ENCODE measurements around the gene GOLGA6C.
"Not testable (repeated sequence)": the region's sequence is repeated elsewhere in the genome, so short reads cannot be mapped to it uniquely, and the experiment has no call there.

The GOLGA6C gene

DNA sequence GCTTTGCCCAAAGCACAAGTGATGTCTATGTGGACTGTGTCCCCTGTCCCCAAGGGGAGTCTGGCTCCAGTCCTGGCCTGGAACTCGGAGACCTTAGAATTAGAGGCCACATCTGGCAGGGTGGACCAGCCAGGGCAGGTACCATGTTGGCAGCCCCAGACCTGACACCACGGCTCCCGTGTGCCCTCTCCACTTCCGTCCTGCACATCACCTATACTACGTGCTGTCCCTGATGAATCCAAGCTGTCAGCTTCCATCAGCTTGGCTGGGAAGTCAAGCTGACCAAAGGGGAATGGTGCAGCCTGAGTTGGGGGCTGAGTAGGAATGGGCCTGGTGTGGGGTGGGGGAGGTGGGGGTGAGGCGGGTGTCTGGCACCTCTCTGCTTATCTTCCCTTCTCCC lies 41.1 kb upstream of the GOLGA6C start:
- Mint-ChIP-seq H3K4me3 (no peak overlapping the region), H3K4me1 (peaks cover 10% of the 10 kb centered on the region), H3K27me3 (no peaks in the 10 kb centered on the region), H3K9me3 (no peaks in the 10 kb centered on the region), H3K27ac (ENCODE audit: low read depth) (no peak overlapping the region), H3K36me3 (ENCODE audit: insufficient read depth) (peaks cover 4% of the 10 kb centered on the region)
- no peak for ATAC-seq (replicated peaks; ENCODE audit: extremely low read depth, poor library complexity, severe bottlenecking)
- DNase-seq (ENCODE audit: low spot score in 2 of 2), result no peak

DNA sequence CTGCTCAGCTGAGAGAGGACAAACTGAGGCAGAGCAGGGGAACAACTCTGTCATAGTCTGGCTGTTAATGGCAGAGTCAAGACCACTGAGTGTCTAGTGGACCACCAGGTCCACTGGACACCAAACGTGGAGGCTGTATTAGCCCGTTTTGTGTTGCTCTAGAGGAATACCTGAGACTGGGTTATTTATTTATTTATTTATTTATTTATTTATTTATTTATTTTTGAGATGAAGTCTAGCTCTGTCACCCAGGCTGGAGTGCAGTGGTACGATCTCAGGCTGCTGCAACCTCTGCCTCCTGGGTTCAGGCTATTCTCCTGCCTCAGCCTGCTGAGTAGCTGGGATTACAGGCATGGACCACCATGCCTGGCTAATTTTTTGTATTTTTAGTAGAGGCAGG lies 40.6 kb upstream of the GOLGA6C start:
- ATAC-seq (replicated peaks; ENCODE audit: extremely low read depth, poor library complexity, severe bottlenecking); DNase-seq (ENCODE audit: low spot score in 2 of 2); H3K27ac Mint-ChIP-seq (ENCODE audit: low read depth); H3K9me3 Mint-ChIP-seq; H3K4me3 Mint-ChIP-seq; H3K36me3 Mint-ChIP-seq (ENCODE audit: insufficient read depth); H3K27me3 Mint-ChIP-seq; H3K4me1 Mint-ChIP-seq: not testable (repeated sequence)

DNA sequence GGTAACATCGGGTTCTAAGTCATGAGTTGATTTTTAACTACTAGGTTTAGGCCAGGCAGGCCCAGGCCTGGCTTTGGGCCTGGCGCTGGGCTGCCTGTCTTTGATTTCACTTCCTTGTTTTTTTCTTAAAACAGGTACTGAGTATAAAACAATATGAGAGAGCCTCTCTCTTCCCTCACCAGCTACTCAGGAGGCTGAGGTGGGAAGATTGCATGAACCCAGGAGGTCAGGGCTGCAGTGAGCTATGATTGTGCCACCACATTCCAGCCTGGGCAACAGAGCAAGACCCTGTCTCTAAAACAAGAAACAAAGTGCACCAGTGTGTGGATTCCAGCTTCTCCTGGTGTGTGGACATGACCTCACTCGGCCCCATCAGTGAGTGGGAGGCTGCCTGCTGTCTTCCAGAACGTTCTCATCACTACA lies 38.6 kb upstream of the GOLGA6C start:
- not testable (repeated sequence) for H3K36me3 Mint-ChIP-seq (ENCODE audit: insufficient read depth); H3K4me3 Mint-ChIP-seq; H3K27me3 Mint-ChIP-seq; DNase-seq (ENCODE audit: low spot score in 2 of 2); ATAC-seq (replicated peaks; ENCODE audit: extremely low read depth, poor library complexity, severe bottlenecking); H3K9me3 Mint-ChIP-seq; H3K27ac Mint-ChIP-seq (ENCODE audit: low read depth); H3K4me1 Mint-ChIP-seq

DNA sequence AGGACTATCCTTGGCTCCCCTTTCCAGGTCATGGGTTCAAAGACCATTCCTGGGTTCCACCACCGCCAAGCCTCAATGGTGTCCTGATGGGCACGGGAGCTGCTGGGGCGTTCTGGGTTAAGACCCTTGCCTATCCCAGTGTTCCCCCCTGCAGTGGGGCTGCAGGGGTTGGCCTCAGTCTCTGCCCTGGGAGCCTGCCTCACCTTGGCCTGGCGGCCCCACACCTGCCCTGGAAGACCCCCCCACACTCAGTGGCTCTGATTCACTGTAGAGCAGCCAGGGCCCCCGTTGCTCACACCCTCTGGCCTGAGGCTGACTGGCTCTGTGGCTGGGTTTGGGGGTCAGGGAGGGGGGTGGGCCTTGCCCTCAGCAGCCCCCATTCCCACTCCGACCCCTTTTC lies 34.4 kb upstream of the GOLGA6C start:
- H3K27me3 Mint-ChIP-seq, result peaks cover 33% of the 10 kb centered on the region
- ATAC-seq (replicated peaks; ENCODE audit: extremely low read depth, poor library complexity, severe bottlenecking), result no peak
- H3K4me3 Mint-ChIP-seq, result no peak overlapping the region
- no peaks in the 10 kb centered on the region for H3K9me3 Mint-ChIP-seq
- no peaks in the 10 kb centered on the region for H3K4me1 Mint-ChIP-seq
- no peak overlapping the region for H3K27ac Mint-ChIP-seq (ENCODE audit: low read depth)
- peaks cover 2% of the 10 kb centered on the region for H3K36me3 Mint-ChIP-seq (ENCODE audit: insufficient read depth)
- DNase-seq (ENCODE audit: low spot score in 2 of 2), result no peak

DNA sequence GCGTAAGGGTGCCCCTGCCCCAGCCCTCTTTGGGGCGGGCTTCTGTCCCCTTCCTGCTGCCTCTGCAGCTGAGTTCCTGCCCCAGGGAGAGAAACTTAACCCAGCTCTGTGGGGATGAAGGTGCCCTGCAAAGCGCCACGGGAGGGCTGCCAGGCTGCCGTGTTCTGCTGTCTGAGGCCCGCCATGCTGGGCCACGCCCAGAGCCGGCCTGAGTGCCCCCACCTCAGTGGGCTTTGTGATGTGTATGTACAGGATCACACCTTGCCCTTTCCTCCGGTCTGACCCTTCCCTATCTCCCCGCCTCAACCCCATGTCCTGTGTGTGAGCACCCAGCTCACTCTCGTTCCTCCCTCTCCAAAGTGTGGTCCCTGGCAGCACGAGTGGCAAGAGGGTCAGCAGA lies 33.9 kb upstream of the GOLGA6C start:
- DNase-seq (ENCODE audit: low spot score in 2 of 2) (no peak), ATAC-seq (replicated peaks; ENCODE audit: extremely low read depth, poor library complexity, severe bottlenecking) (no peak)
- H3K36me3 Mint-ChIP-seq (ENCODE audit: insufficient read depth), result peaks cover 2% of the 10 kb centered on the region
- H3K27me3 Mint-ChIP-seq, result peaks cover 34% of the 10 kb centered on the region
- no peak overlapping the region for H3K4me3 Mint-ChIP-seq
- no peak overlapping the region for H3K27ac Mint-ChIP-seq (ENCODE audit: low read depth)
- no peaks in the 10 kb centered on the region for H3K9me3 Mint-ChIP-seq
- H3K4me1 Mint-ChIP-seq, result no peaks in the 10 kb centered on the region

DNA sequence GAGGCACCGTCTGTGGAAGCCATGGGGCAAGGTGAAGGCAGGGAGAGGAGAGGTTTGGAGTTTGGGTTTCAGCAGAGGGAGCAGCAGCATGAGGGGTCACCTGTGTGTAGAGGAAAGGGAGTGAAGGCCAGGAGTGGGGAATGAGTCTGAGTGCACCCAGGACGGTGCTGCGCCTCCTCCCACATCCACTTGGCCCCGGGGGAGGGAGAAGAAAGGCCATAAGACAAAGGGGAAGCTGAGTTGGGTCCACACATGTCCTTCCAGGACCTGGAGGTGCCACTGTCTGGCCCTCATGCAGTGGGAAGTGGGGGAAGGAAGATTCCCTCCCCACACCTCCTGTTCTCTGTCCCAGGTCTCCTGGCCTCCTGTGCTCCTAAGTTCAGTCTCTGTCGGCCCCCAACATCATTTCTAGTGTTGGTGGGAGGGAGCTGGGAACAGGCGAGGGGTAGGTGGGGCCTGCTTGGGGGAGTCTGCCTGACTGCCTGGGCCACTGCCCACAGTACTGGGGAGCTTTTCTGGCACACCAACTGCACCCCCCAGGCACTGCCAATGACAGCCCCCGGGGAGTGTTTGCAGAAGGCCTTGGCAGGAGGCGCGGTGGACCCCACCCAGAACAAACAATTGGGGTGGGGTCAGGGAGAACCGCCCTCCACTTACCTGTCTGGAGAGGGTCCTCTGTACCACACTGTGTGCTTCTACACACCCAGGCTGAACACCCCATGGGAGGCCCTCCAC lies 32.9 kb upstream of the GOLGA6C start:
- ATAC-seq (replicated peaks; ENCODE audit: extremely low read depth, poor library complexity, severe bottlenecking); H3K36me3 Mint-ChIP-seq (ENCODE audit: insufficient read depth); H3K4me3 Mint-ChIP-seq: not testable (repeated sequence)

DNA sequence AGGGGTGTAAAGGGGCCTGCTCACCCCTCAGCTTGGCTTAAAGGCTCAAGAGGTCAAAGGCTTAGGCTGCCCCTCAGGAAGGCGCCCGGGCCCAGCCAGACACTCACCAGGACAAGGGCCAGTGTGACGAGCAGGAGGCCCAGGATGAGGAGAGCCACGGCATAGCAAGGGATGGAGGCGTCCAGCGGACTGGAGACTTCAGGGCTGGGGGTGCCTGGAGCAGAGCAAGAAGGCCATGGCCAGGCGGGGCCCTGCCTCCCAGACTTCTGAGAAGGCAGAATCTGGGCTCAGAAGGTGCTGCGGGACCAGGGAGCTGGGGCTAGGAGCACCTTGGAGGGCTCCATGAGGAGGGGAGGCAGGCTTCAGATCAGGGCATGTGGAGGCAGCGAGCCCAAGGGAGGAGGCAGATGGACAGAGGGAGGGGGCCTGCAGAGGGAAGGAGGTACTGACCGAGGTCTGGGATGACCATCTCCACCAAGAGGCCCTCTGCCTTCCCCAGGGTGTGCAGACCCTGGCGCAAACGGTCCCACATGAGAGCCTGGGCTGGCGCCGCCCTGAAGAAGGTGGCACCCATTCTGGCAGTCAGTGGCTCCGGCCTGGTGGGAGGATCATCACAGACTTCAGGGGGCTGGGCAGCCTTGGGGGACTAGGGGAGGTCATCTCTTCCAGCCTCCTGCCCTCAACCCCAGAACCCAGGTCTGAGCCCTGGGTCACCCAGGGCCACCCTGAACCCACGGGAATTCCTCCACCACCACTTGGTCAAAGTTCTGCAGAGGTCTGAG lies 32.0 kb upstream of the GOLGA6C start:
- Mint-ChIP-seq H3K4me1 (no peaks in the 10 kb centered on the region), H3K27me3 (peaks cover 45% of the 10 kb centered on the region), H3K27ac (ENCODE audit: low read depth) (no peak overlapping the region), H3K36me3 (ENCODE audit: insufficient read depth) (peaks cover 2% of the 10 kb centered on the region), H3K9me3 (no peaks in the 10 kb centered on the region), H3K4me3 (no peak overlapping the region)
- ATAC-seq (replicated peaks; ENCODE audit: extremely low read depth, poor library complexity, severe bottlenecking) (no peak), DNase-seq (ENCODE audit: low spot score in 2 of 2) (no peak)

More for the DNA sequence above, 32.9 kb upstream of the GOLGA6C start:
- DNase-seq (ENCODE audit: low spot score in 2 of 2); H3K9me3 Mint-ChIP-seq; H3K4me1 Mint-ChIP-seq; H3K27ac Mint-ChIP-seq (ENCODE audit: low read depth): not testable (repeated sequence)
- peaks cover 36% of the 10 kb centered on the region for H3K27me3 Mint-ChIP-seq

DNA sequence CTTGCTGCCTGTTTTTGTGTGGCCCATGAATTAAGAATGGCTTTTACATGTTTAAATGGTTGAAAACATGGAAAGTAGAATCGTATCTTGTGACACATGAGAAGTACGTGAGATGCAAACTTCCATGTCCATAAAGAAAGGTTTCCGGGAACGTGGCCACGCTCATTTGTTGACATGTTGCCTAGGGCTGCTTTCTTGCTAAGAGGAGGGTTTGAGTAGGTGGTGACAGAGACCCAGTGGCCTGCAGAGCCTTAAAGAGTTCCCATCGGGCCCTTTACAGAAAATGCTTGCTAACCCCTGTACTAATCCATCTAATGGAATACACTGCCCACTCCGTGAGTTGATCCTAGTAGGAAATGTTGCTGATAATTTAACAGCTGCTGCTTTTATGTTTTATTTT lies 31.0 kb upstream of the GOLGA6C start:
- ATAC-seq (replicated peaks; ENCODE audit: extremely low read depth, poor library complexity, severe bottlenecking); DNase-seq (ENCODE audit: low spot score in 2 of 2); H3K9me3 Mint-ChIP-seq; H3K27ac Mint-ChIP-seq (ENCODE audit: low read depth); H3K4me3 Mint-ChIP-seq; H3K4me1 Mint-ChIP-seq; H3K36me3 Mint-ChIP-seq (ENCODE audit: insufficient read depth): not testable (repeated sequence)
- H3K27me3 Mint-ChIP-seq, result peaks cover 54% of the 10 kb centered on the region

DNA sequence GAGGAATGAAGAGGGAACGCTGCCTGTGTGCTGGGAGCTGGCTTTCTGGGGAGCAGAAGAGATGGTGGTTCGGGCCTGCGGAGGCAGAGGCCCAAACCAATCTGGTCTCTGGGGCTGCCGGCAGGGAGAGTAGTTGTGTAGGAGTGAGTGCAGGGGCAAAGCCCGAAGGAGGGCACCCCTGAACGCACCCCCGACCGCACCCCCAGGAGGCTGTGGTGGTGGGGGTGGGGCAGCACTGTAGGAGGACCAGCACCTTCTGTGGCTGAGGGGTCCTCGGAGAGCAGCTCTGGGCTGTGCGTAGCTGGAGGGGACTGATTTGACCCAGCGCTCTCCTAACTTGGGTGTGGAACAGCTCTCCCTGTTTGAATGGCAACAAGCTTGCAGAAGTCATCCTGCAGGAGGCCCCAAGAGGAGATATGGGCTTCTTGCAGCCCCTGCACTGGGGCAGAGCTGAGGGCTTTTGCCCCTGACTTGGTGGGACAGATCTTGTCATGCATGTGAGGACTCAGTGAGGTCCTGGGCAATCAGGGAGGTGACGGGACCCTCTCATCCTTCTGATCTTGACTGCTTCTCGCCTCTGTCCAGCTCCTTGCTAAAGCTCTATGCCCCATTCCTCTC lies 30.4 kb upstream of the GOLGA6C start:
- peaks cover 2% of the 10 kb centered on the region for H3K36me3 Mint-ChIP-seq (ENCODE audit: insufficient read depth)
- no peak overlapping the region for H3K4me3 Mint-ChIP-seq
- no peaks in the 10 kb centered on the region for H3K9me3 Mint-ChIP-seq
- ATAC-seq (replicated peaks; ENCODE audit: extremely low read depth, poor library complexity, severe bottlenecking) (no peak), DNase-seq (ENCODE audit: low spot score in 2 of 2) (no peak)
- no peaks in the 10 kb centered on the region for H3K4me1 Mint-ChIP-seq
- peaks cover 61% of the 10 kb centered on the region for H3K27me3 Mint-ChIP-seq
- H3K27ac Mint-ChIP-seq (ENCODE audit: low read depth), result no peak overlapping the region

DNA sequence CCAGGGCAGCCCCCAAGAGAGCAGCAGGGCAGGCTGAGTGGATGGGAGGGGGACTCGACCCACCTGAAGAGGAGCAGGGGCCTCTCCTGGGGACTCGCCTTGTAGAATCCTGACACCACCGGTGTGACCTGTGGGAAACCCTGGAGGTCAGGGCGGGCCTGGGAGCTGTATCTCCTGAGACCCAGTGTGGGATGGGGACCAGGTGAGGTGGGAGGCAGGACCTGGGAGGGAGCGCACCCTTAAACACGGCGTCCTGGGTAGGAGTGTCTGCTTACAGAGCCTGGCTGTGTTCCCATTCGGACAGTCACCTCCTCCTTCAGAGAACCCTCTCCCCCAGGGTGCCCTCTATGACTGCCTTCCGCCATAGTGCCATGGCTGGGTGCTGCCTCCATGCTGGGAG lies 29.3 kb upstream of the GOLGA6C start:
- no peaks in the 10 kb centered on the region for H3K4me1 Mint-ChIP-seq
- peaks cover 2% of the 10 kb centered on the region for H3K36me3 Mint-ChIP-seq (ENCODE audit: insufficient read depth)
- H3K4me3 Mint-ChIP-seq, result no peak overlapping the region
- H3K27me3 Mint-ChIP-seq, result peaks cover 67% of the 10 kb centered on the region
- no peak for ATAC-seq (replicated peaks; ENCODE audit: extremely low read depth, poor library complexity, severe bottlenecking)
- H3K27ac Mint-ChIP-seq (ENCODE audit: low read depth), result no peak overlapping the region
- H3K9me3 Mint-ChIP-seq, result no peaks in the 10 kb centered on the region
- no peak for DNase-seq (ENCODE audit: low spot score in 2 of 2)

DNA sequence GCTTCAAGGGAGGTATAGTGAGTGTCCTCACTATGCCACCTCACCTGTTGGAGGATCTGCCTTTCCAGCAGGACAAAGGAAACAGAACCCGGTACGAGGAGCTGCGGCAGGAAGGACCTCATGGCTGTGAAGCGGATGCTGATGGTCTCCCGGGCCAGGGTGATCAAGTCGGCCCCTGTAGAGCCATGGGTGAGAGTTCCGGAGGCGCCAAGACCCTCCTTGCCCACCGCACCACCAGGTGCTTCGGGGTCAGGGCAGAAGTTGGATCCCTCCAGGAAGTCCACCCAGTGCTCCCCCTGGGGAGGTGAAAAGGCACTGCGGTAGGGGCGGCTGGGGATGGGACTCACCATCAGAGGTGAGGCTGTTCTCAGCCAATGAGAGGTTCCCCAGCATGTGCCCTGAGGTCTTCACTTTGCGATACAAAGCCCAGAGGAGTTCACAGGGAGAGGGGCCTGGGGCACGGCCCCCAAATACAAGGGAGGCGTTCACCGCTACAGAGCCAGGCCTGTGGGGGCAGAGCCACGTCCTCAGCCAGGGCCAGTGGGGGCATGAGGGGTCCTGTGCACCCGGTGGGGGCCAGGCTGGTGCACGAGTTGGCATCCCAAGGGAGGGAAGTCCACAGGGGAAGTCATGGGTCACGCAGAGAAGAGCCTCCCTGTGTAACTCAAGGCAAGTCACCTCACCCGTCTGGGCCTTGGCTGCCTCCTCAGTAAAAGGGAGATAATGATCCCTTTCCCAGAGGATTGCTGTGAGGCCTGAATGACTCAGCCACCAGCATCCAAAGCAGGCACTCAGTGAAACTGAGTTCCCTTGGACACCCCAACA lies 28.7 kb upstream of the GOLGA6C start:
- no peaks in the 10 kb centered on the region for H3K9me3 Mint-ChIP-seq
- DNase-seq (ENCODE audit: low spot score in 2 of 2) (no peak), ATAC-seq (replicated peaks; ENCODE audit: extremely low read depth, poor library complexity, severe bottlenecking) (no peak)
- no peaks in the 10 kb centered on the region for H3K4me1 Mint-ChIP-seq
- no peak overlapping the region for H3K4me3 Mint-ChIP-seq
- H3K27me3 Mint-ChIP-seq, result peaks cover 64% of the 10 kb centered on the region
- no peak overlapping the region for H3K27ac Mint-ChIP-seq (ENCODE audit: low read depth)
- H3K36me3 Mint-ChIP-seq (ENCODE audit: insufficient read depth), result peaks cover 2% of the 10 kb centered on the region

DNA sequence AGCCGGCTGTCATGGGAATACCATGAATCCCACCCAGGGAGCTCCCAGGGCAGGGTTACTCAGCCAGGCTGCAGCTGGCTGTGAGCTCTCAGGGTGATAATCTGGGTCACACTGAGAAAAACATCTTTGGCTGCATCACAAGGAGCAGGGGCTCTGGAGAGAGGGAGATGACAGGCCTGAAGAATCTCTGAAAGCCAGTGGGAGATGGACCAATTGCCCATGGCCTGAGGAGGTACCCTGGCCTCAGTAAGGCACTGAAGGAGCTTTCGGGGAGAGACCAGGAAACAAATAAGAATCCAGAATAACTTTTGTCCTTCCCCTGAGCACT lies 28.2 kb upstream of the GOLGA6C start:
- Mint-ChIP-seq H3K27me3 (peaks cover 63% of the 10 kb centered on the region), H3K4me3 (no peak overlapping the region)

More for the DNA sequence above, 28.2 kb upstream of the GOLGA6C start:
- Mint-ChIP-seq H3K9me3 (no peaks in the 10 kb centered on the region), H3K27ac (ENCODE audit: low read depth) (no peak overlapping the region), H3K4me1 (no peaks in the 10 kb centered on the region), H3K36me3 (ENCODE audit: insufficient read depth) (no peaks in the 10 kb centered on the region)
- DNase-seq (ENCODE audit: low spot score in 2 of 2) (no peak), ATAC-seq (replicated peaks; ENCODE audit: extremely low read depth, poor library complexity, severe bottlenecking) (no peak)

Measured in central memory CD8-positive, alpha-beta T cell (primary cell).